GM23338 (cell line): ENCODE measurements around the gene SNF8.

Source experiments
- CTCF ChIP-seq, 2 experiments: fragments of 200-600 bp in 1 of 2; sonication (generic) in 1 of 2; conservative IDR thresholded peaks; 2 replicates each; pipeline versions ENCODE4 v1.5.1 to v1.6.1; 2016 to 2017; ENCODE audit warnings: antibody characterized with exemption in 2 of 2, low read depth in 2 of 2, mild to moderate bottlenecking in 2 of 2, moderate library complexity in 1 of 2
- ETS1 ChIP-seq: IDR thresholded peaks from 2 replicates; pipeline ENCODE4 v1.6.1; 2016; ENCODE audit warnings: antibody characterized with exemption
- POLR2AphosphoS5 ChIP-seq: IDR thresholded peaks from 2 replicates; pipeline ENCODE4 v1.6.1; 2016; ENCODE audit warnings: antibody characterized with exemption, low read depth
- REST ChIP-seq: IDR thresholded peaks from one replicate; pipeline ENCODE4 v1.6.1; 2018; ENCODE audit warnings: antibody characterized with exemption; ENCODE audit not compliant: unreplicated experiment

GRCh38 chr17:48910370-48910769 lies 34.3 kb downstream of the SNF8 start:
- TF ChIP-seq POLR2AphosphoS5, result no peak
- no peak for TF ChIP-seq CTCF (conservative IDR thresholded peaks at IDR 0.05; ENCODE audit: low read depth in 2 of 2)
- TF ChIP-seq ETS1, result no peak
- TF ChIP-seq REST, result no peak
